Right ventricle myocardium inferior (tissue), 1 donor: ENCODE data around the gene CTCFL. TPM values are rescaled to one million over a fixed set of nuclear protein-coding genes. Genes with fewer than 3 reads are reported as not detected.

ENCODE experiments used
- ATAC-seq: fragments of 200-7000 bp; cut with Tn5 transposase; one replicate; pipeline ENCODE4 v1.9.1; 2020; ENCODE audit warnings: mild to moderate bottlenecking, moderate library complexity
- DNase-seq: peaks from one replicate; pipeline ENCODE4 v3.0.0; 2021; ENCODE audit errors: missing footprints
- intact Hi-C: fragments of 100-400 bp; cut with DNase I; formaldehyde crosslinking; loops from one replicate; pipeline ENCODE4 v1.11.0; 2022
- total RNA-seq: library from RNA; stranded (reverse); fragmentation: NEBNext Ultra II Directional; extraction: Animal tissue kit (Norgen Biotek cat#: 25700); gene quantifications from one replicate; pipeline ENCODE4 v1.2.1, GENCODE V29; 2021
- donor health status: DM: no; HTN: yes; CAD: no; lungs with severe emphysema.

Gene CTCFL
- total RNA-seq, 1 donor from 2014 or later = not detected

- ATAC-seq (peak; percentile 64), DNase-seq (no peak)
- intact Hi-C loops = no loop called here
Measured at GRCh38 chr20:57460781-57461465, 64.0 kb downstream of the CTCFL start.

GRCh38 chr20:57459897-57460296, 65.0 kb downstream of the CTCFL start:
- intact Hi-C loops = no loop called here
- no peak for DNase-seq
- ATAC-seq = no peak

- ATAC-seq = no peak
- DNase-seq = no peak
- intact Hi-C loops = no loop called here
Measured at GRCh38 chr20:57459278-57459677, 65.7 kb downstream of the CTCFL start.

- no peak for DNase-seq
- peak; percentile 30 for ATAC-seq
- intact Hi-C loops = no loop called here
Measured at GRCh38 chr20:57458400-57459160, 66.4 kb downstream of the CTCFL start.

- intact Hi-C loops = no loop called here
- no peak for DNase-seq
- no peak for ATAC-seq
Measured at GRCh38 chr20:57457243-57458095, 67.5 kb downstream of the CTCFL start.

GRCh38 chr20:57456116-57456515, 68.8 kb downstream of the CTCFL start:
- no peak for ATAC-seq
- DNase-seq = no peak
- intact Hi-C loops = no loop called here

- DNase-seq = no peak
- no peak for ATAC-seq
- intact Hi-C loops = no loop called here
Measured at GRCh38 chr20:57455386-57455785, 69.6 kb downstream of the CTCFL start.

GRCh38 chr20:57451795-57452661, 72.9 kb downstream of the CTCFL start:
- ATAC-seq (peak; percentile 74), DNase-seq (no peak)
- intact Hi-C loops = no loop called here

GRCh38 chr20:57451431-57451794, 73.5 kb downstream of the CTCFL start:
- ATAC-seq = no peak
- no peak for DNase-seq
- intact Hi-C loops = no loop called here

GRCh38 chr20:57450931-57451330, 74.0 kb downstream of the CTCFL start:
- DNase-seq = no peak
- intact Hi-C loops = no loop called here
- no peak for ATAC-seq

GRCh38 chr20:57450419-57450818, 74.5 kb downstream of the CTCFL start:
- intact Hi-C loops = no loop called here
- DNase-seq (peak; percentile 86), ATAC-seq (peak; percentile 60)

GRCh38 chr20:57449398-57450354, 75.3 kb downstream of the CTCFL start:
- ATAC-seq = no peak
- no peak for DNase-seq
- intact Hi-C loops = no loop called here

- ATAC-seq (no peak), DNase-seq (no peak)
- intact Hi-C loops = no loop called here
Measured at GRCh38 chr20:57448764-57449354, 76.1 kb downstream of the CTCFL start.
